HG03039 (cell line): ENCODE results near the gene DNM3.
"Not testable (repeated sequence)": the region's sequence is repeated elsewhere in the genome, so short reads cannot be mapped to it uniquely, and the experiment has no call there.

Experiments used
- ATAC-seq: cut with Tn5 transposase; IDR thresholded peaks from one replicate; pipeline ENCODE4 v1.9.1; 2021; ENCODE audit warnings: mild to moderate bottlenecking, moderate library complexity; ENCODE audit not compliant: unreplicated experiment

The DNM3 gene

GRCh38 chr1:171841050-171841910 lies at the start of gene DNM3:
Gene DNM3, plus strand, starts transcription at chr1:171841498. Its CDS starts 159 bp downstream, at chr1:171841657.
- ATAC-seq: peak; percentile 84

GRCh38 chr1:171792656-171793369 lies 48.5 kb upstream of the DNM3 start:
- ATAC-seq: no peak

- no peak for ATAC-seq
These were observed 47.7 kb upstream of the DNM3 start for GRCh38 chr1:171793636-171794035.

GRCh38 chr1:171794085-171794484 lies 47.2 kb upstream of the DNM3 start:
- ATAC-seq: no peak

GRCh38 chr1:171796592-171796991 lies 44.7 kb upstream of the DNM3 start:
- ATAC-seq: no peak

GRCh38 chr1:171798311-171798710 lies 43.0 kb upstream of the DNM3 start:
- ATAC-seq: no peak

- no peak for ATAC-seq
These were observed 42.5 kb upstream of the DNM3 start for GRCh38 chr1:171798765-171799164.

- no peak for ATAC-seq
These were observed 42.1 kb upstream of the DNM3 start for GRCh38 chr1:171799166-171799565.

- not testable (repeated sequence) for ATAC-seq
These were observed 41.6 kb upstream of the DNM3 start for GRCh38 chr1:171799698-171800097.

- ATAC-seq: no peak
These were observed 41.0 kb upstream of the DNM3 start for GRCh38 chr1:171800342-171800741.

- no peak for ATAC-seq
These were observed 40.4 kb upstream of the DNM3 start for GRCh38 chr1:171800851-171801250.

GRCh38 chr1:171801487-171801891 lies 39.8 kb upstream of the DNM3 start:
- ATAC-seq: no peak

GRCh38 chr1:171802207-171802606 lies 39.1 kb upstream of the DNM3 start:
- ATAC-seq: no peak

- no peak for ATAC-seq
These were observed 38.3 kb upstream of the DNM3 start for GRCh38 chr1:171803045-171803444.

GRCh38 chr1:171803461-171804022 lies 37.8 kb upstream of the DNM3 start:
- no peak for ATAC-seq

GRCh38 chr1:171805395-171806115 lies 35.7 kb upstream of the DNM3 start:
- ATAC-seq: peak; percentile 87

GRCh38 chr1:171807556-171807955 lies 33.7 kb upstream of the DNM3 start:
- no peak for ATAC-seq

GRCh38 chr1:171809834-171810233 lies 31.5 kb upstream of the DNM3 start:
- no peak for ATAC-seq

- ATAC-seq: no peak
These were observed 29.6 kb upstream of the DNM3 start for GRCh38 chr1:171811672-171812071.

GRCh38 chr1:171814692-171815091 lies 26.6 kb upstream of the DNM3 start:
- ATAC-seq: no peak

GRCh38 chr1:171816300-171816901 lies 24.9 kb upstream of the DNM3 start:
- no peak for ATAC-seq
